ENCODE data around the gene MAGI2. TPM values are rescaled to one million over a fixed set of nuclear protein-coding genes. Genes with fewer than 3 reads are reported as not detected.

The MAGI2 gene
- total RNA-seq, 5 donors from 2014 or later (not counting 1 experiment from before 2014, with no cell fraction given) = 0.10 to 0.77 (median 0.22) TPM

DNA sequence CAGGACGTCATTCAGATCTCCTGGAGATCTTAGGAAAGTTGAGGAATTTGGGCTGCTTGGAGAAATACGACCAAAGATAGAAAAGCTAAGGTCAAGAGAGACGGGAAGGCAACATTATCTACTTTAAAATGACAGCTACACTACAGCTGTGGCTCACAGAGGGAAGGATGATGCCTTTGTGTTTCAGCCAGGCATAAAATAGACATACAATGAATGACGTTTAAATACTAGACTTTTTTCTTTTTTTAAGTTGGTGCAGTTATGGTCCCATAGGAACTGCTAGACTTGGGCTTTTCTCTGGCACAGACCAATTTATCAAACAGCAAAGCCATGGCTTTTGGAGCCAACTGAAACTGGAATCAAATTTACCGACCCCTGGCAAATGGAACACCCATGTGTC, 164.8 kb downstream of the MAGI2 start:
- Mint-ChIP-seq H3K27me3 (peaks cover 0 to 7% of the 10 kb centered on the region in 2 donors), H3K9me3 (no peaks in the 10 kb centered on the region), H3K4me1 (no peaks in the 10 kb centered on the region), H3K4me3 (no peak overlapping the region), H3K27ac (no peak overlapping the region), H3K36me3 (no peaks in the 10 kb centered on the region)
- no peak overlapping the region for H3K27ac ChIP-seq (ENCODE audit: low read length)
- H3K4me3 ChIP-seq (ENCODE audit: control insufficient read depth in 1 of 2, extremely low read depth in 1 of 2, low read length in 1 of 2) = no peak overlapping the region
- no peak for DNase-seq
- no peaks in the 10 kb centered on the region for H3K27me3 ChIP-seq (replicated peaks in 1 of 2; ENCODE audit: control insufficient read depth in 2 of 2, extremely low read depth in 1 of 2, insufficient read depth in 2 of 2, low read length in 1 of 2)
- H3K36me3 ChIP-seq (ENCODE audit: control insufficient read depth in 2 of 2, extremely low read depth in 1 of 2, insufficient read depth in 1 of 2, low read length in 1 of 2) = no peaks in the 10 kb centered on the region
- ATAC-seq (replicated peaks in 1 of 4) = no peak
- 89% methylated on average over 1 of the region's 5 CpGs for WGBS (ENCODE audit: insufficient coverage)
- no peaks in the 10 kb centered on the region for H3K9me3 ChIP-seq
- no peaks in the 10 kb centered on the region for H3K4me1 ChIP-seq (ENCODE audit: control insufficient read depth in 1 of 2, extremely low read depth in 1 of 2, insufficient read depth in 2 of 2, low read length in 2 of 2)
- ChIA-PET CTCF (no interaction called here), POLR2A (no interaction called here)

DNA sequence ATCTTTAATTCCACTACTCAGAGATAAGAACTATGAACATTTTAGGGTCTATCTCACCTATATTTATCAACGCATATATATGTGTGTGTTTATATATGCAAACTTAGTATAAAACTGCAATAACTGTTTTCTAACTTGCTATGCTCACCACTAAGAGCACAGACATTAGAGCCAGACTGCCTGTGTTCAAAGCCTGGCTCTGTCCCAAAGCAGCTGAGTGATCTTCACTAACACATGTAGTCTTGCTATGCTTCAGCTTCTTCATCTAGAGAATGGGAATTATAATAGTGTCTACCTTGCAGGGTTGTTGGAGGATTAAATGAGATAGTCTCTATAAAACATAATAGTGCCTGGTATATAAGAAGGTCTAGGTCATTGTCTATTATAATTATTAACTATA, 165.5 kb downstream of the MAGI2 start:
- Mint-ChIP-seq H3K27ac (no peak overlapping the region), H3K9me3 (no peaks in the 10 kb centered on the region), H3K4me3 (no peak overlapping the region), H3K36me3 (no peaks in the 10 kb centered on the region), H3K27me3 (peaks cover 0 to 7% of the 10 kb centered on the region in 2 donors), H3K4me1 (no peaks in the 10 kb centered on the region)
- H3K27me3 ChIP-seq (replicated peaks in 1 of 2; ENCODE audit: control insufficient read depth in 2 of 2, extremely low read depth in 1 of 2, insufficient read depth in 2 of 2, low read length in 1 of 2) = no peaks in the 10 kb centered on the region
- ChIA-PET POLR2A (no interaction called here), CTCF (no interaction called here)
- no peak overlapping the region for H3K4me3 ChIP-seq (ENCODE audit: control insufficient read depth in 1 of 2, extremely low read depth in 1 of 2, low read length in 1 of 2)
- WGBS (ENCODE audit: insufficient coverage) = no CpG with 5 or more reads among the region's 1 CpG
- no peak for DNase-seq
- H3K9me3 ChIP-seq = no peaks in the 10 kb centered on the region
- no peak overlapping the region for H3K27ac ChIP-seq (ENCODE audit: low read length)
- no peaks in the 10 kb centered on the region for H3K36me3 ChIP-seq (ENCODE audit: control insufficient read depth in 2 of 2, extremely low read depth in 1 of 2, insufficient read depth in 1 of 2, low read length in 1 of 2)
- ATAC-seq (replicated peaks in 1 of 4) = no peak
- no peaks in the 10 kb centered on the region for H3K4me1 ChIP-seq (ENCODE audit: control insufficient read depth in 1 of 2, extremely low read depth in 1 of 2, insufficient read depth in 2 of 2, low read length in 2 of 2)

GRCh38 chr7:79286181-79286580, 167.3 kb downstream of the MAGI2 start:
- no peak overlapping the region for H3K4me3 Mint-ChIP-seq
- no peak for DNase-seq
- H3K27ac ChIP-seq (ENCODE audit: low read length) = no peak overlapping the region
- H3K27me3 Mint-ChIP-seq = peaks cover 0 to 7% of the 10 kb centered on the region in 2 donors
- no peaks in the 10 kb centered on the region for H3K36me3 ChIP-seq (ENCODE audit: control insufficient read depth in 2 of 2, extremely low read depth in 1 of 2, insufficient read depth in 1 of 2, low read length in 1 of 2)
- H3K27me3 ChIP-seq (replicated peaks in 1 of 2; ENCODE audit: control insufficient read depth in 2 of 2, extremely low read depth in 1 of 2, insufficient read depth in 2 of 2, low read length in 1 of 2) = no peaks in the 10 kb centered on the region
- no peak overlapping the region for H3K4me3 ChIP-seq (ENCODE audit: control insufficient read depth in 1 of 2, extremely low read depth in 1 of 2, low read length in 1 of 2)
- POLR2A ChIA-PET = no interaction called here
- no peaks in the 10 kb centered on the region for H3K9me3 ChIP-seq
- no CpG with 5 or more reads among the region's 1 CpG for WGBS (ENCODE audit: insufficient coverage)
- CTCF ChIA-PET = no interaction called here
- H3K4me1 ChIP-seq (ENCODE audit: control insufficient read depth in 1 of 2, extremely low read depth in 1 of 2, insufficient read depth in 2 of 2, low read length in 2 of 2) = no peaks in the 10 kb centered on the region
- no peaks in the 10 kb centered on the region for H3K36me3 Mint-ChIP-seq
- no peaks in the 10 kb centered on the region for H3K4me1 Mint-ChIP-seq
- no peak for ATAC-seq (replicated peaks in 1 of 4)
- no peaks in the 10 kb centered on the region for H3K9me3 Mint-ChIP-seq
- H3K27ac Mint-ChIP-seq = no peak overlapping the region

DNA sequence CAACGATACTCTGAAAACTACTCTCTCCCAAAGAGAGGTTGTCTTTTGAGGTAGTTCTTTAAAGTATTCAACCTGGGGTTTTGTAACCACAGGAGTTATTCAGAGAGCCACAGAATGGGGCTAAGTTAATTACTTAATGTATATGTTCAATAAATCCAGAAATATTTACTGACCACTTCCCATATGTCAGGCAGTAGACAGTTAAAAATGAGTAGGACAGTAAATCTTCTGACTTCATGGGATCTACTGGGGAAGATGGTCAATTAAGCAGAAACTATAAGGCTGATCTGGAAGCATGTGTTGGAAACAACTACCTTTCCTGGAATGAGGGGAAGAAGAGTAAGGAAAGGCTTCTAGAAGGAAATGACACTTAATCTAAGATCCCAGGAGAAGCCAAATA, 167.7 kb downstream of the MAGI2 start:
- CTCF ChIA-PET = no interaction called here
- no CpG with 5 or more reads among the region's 1 CpG for WGBS (ENCODE audit: insufficient coverage)

GRCh38 chr7:79284211-79284610, 169.3 kb downstream of the MAGI2 start:
- Mint-ChIP-seq H3K4me1 (no peaks in the 10 kb centered on the region), H3K27ac (no peak overlapping the region), H3K9me3 (no peaks in the 10 kb centered on the region), H3K36me3 (no peaks in the 10 kb centered on the region), H3K4me3 (no peak overlapping the region), H3K27me3 (peaks cover under 1 to 9% of the 10 kb centered on the region in 2 donors)
- Histone ChIP-seq H3K9me3 (no peaks in the 10 kb centered on the region), H3K4me1 (ENCODE audit: control insufficient read depth in 1 of 2, extremely low read depth in 1 of 2, insufficient read depth in 2 of 2, low read length in 2 of 2) (no peaks in the 10 kb centered on the region), H3K4me3 (ENCODE audit: control insufficient read depth in 1 of 2, extremely low read depth in 1 of 2, low read length in 1 of 2) (no peak overlapping the region), H3K27me3 (replicated peaks in 1 of 2; ENCODE audit: control insufficient read depth in 2 of 2, extremely low read depth in 1 of 2, insufficient read depth in 2 of 2, low read length in 1 of 2) (no peaks in the 10 kb centered on the region), H3K27ac (ENCODE audit: low read length) (no peak overlapping the region), H3K36me3 (ENCODE audit: control insufficient read depth in 2 of 2, extremely low read depth in 1 of 2, insufficient read depth in 1 of 2, low read length in 1 of 2) (no peaks in the 10 kb centered on the region)
- DNase-seq = no peak
- POLR2A ChIA-PET = no interaction called here
- no peak for ATAC-seq (replicated peaks in 1 of 4)
- CTCF ChIA-PET = no interaction called here

More for the DNA sequence above, 167.7 kb downstream of the MAGI2 start:
- Mint-ChIP-seq H3K27me3 (peaks cover 0 to 4% of the 10 kb centered on the region in 2 donors), H3K9me3 (no peaks in the 10 kb centered on the region), H3K36me3 (no peaks in the 10 kb centered on the region), H3K4me1 (no peaks in the 10 kb centered on the region), H3K4me3 (no peak overlapping the region), H3K27ac (no peak overlapping the region)
- Histone ChIP-seq H3K4me3 (ENCODE audit: control insufficient read depth in 1 of 2, extremely low read depth in 1 of 2, low read length in 1 of 2) (no peak overlapping the region), H3K27ac (ENCODE audit: low read length) (no peak overlapping the region), H3K27me3 (replicated peaks in 1 of 2; ENCODE audit: control insufficient read depth in 2 of 2, extremely low read depth in 1 of 2, insufficient read depth in 2 of 2, low read length in 1 of 2) (no peaks in the 10 kb centered on the region), H3K36me3 (ENCODE audit: control insufficient read depth in 2 of 2, extremely low read depth in 1 of 2, insufficient read depth in 1 of 2, low read length in 1 of 2) (no peaks in the 10 kb centered on the region), H3K4me1 (ENCODE audit: control insufficient read depth in 1 of 2, extremely low read depth in 1 of 2, insufficient read depth in 2 of 2, low read length in 2 of 2) (no peaks in the 10 kb centered on the region), H3K9me3 (no peaks in the 10 kb centered on the region)
- POLR2A ChIA-PET = no interaction called here
- no peak for DNase-seq
- ATAC-seq (replicated peaks in 1 of 4) = no peak

DNA sequence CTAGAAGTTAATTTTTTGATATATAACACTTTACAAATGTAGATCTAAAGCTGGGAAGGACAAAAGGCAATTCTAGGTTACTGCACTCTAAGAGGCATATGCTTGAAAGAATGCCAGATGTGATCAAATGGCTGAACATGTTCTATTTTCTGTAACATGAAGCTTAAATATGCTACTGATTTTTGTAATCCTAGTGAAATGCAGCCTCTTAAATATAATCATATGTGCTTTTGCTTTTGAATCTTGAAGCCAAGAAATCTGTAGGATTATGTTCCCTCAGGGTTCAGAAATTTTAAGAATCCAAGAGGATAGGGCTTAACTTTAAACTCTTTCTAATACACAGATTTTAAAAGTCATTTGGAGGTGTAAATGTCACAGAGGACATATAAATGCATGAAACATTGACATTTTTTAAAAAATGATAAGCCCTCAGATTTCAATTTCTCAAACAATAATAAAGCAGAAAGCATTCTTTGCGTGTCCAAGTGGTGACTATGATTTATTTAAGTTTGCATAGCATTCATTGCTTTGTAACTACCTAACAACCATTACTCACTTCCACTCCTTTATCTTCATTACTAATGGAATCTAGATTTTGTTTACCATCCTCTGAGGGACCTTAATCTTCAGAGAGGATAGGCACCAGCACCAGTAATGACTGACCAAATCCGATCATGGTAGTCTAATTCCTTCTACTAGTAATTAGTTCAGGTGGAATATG, 170.4 kb downstream of the MAGI2 start:
- Histone ChIP-seq H3K9me3 (no peaks in the 10 kb centered on the region), H3K4me1 (ENCODE audit: control insufficient read depth in 1 of 2, extremely low read depth in 1 of 2, insufficient read depth in 2 of 2, low read length in 2 of 2) (no peaks in the 10 kb centered on the region), H3K36me3 (ENCODE audit: control insufficient read depth in 2 of 2, extremely low read depth in 1 of 2, insufficient read depth in 1 of 2, low read length in 1 of 2) (no peaks in the 10 kb centered on the region), H3K4me3 (ENCODE audit: control insufficient read depth in 1 of 2, extremely low read depth in 1 of 2, low read length in 1 of 2) (no peak overlapping the region), H3K27me3 (replicated peaks in 1 of 2; ENCODE audit: control insufficient read depth in 2 of 2, extremely low read depth in 1 of 2, insufficient read depth in 2 of 2, low read length in 1 of 2) (no peaks in the 10 kb centered on the region), H3K27ac (ENCODE audit: low read length) (no peak overlapping the region)
- Mint-ChIP-seq H3K27me3 (peaks cover 2 to 15% of the 10 kb centered on the region in 2 donors), H3K9me3 (no peaks in the 10 kb centered on the region), H3K4me1 (no peaks in the 10 kb centered on the region), H3K4me3 (no peak overlapping the region), H3K27ac (no peak overlapping the region), H3K36me3 (no peaks in the 10 kb centered on the region)
- no peak for ATAC-seq (replicated peaks in 1 of 4)
- ChIA-PET CTCF (interaction anchor here in 1 of 2 donors (0.6 kb wide), 1 partner anchor 12 kb away, joined by 5 read pairs; no protein-coding TSS in a partner anchor), POLR2A (interaction anchor here in 1 of 2 donors (0.6 kb wide), 1 partner anchor 34 kb away, joined by 5 read pairs; no protein-coding TSS in a partner anchor)
- DNase-seq = no peak
- WGBS (ENCODE audit: insufficient coverage) = no CpG with 5 or more reads among the region's 2 CpGs
